Measurements from ENCODE around the gene HIVEP2.
A peak's percentile ranks its signal among the peaks of the same experiment; 100 is the strongest.

Gene HIVEP2

DNA sequence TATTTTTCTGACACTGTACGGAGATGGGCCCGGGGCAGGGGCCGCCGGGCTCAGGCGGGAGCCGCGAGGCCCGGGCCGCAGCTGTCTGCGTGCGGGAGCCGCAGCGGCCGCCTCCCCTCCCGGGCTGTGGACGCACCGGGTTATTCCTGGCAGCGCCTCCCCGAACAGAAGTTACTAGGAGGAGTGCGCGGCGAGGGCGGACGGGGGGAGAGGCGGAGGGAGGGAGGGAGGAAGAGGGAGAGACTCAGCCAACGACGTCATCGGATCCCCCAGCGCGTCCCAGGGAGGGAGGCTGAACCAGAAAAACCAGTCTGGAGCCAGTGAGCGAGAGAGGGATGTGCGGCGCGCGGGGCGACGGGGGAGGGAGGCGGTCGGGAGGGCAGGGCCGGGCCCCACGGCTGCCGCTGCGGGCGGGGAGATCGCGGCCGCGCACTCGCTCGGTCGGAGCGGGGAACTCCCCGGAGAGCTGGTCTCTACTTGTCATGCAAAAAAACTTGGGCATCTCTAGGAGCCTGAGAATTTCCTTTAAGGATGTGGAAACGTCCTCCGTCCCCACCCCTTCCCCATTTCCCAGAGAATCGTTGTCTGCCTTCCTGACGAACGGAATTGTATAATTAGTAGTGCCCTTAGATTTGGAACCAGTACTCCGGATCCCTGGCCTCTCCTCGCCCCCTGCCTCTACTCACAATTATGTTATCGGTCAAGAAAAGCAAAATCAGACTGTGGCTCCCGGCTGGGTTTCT, 1.4 kb upstream of the HIVEP2 start:
- peak; percentile 95 for DNase-seq (ENCODE audit: low read depth)

DNA sequence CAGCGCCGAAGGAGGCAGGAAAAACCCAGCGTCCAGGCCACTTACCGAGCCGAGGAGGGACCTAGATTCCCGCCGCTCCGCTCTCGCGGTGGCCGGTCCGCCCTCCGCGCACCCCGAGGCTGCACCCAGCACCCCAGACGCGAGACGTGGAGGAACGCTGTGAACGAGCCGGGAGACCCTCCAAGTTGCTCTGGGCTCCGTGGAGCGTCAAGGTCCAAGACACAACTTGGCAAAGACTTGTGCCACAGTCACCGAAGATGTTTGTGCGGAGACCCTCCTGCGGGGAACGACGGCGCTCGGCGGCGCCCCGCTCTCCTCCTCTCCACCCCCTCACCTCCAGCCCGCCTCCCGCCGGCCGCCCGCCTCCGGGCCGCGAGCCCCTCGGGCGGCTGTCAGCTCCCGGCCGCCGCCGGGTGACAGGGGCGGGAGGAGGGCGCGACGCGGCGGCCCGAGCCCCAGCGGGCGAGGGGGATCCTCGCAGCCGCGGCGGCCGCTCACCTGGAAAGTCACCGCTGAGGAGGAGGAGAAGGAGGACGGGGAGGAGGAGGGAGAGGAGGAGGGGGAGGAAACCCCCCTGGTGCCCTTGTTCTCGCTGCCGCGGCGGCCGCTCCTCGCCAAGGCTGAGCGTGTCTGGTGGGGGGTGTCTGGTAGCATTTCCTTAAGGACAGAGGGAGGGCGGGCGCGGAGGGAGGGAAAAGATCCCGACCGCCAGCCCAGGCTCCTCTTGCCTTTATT, 637 bp upstream of the HIVEP2 start:
- H3K4me3 ChIP-seq (ENCODE audit: control insufficient read depth, low read depth, low read length) = peak overlapping the region; percentile 69
- no peak for DNase-seq (ENCODE audit: low read depth)
- TF ChIP-seq, protein P1, sequence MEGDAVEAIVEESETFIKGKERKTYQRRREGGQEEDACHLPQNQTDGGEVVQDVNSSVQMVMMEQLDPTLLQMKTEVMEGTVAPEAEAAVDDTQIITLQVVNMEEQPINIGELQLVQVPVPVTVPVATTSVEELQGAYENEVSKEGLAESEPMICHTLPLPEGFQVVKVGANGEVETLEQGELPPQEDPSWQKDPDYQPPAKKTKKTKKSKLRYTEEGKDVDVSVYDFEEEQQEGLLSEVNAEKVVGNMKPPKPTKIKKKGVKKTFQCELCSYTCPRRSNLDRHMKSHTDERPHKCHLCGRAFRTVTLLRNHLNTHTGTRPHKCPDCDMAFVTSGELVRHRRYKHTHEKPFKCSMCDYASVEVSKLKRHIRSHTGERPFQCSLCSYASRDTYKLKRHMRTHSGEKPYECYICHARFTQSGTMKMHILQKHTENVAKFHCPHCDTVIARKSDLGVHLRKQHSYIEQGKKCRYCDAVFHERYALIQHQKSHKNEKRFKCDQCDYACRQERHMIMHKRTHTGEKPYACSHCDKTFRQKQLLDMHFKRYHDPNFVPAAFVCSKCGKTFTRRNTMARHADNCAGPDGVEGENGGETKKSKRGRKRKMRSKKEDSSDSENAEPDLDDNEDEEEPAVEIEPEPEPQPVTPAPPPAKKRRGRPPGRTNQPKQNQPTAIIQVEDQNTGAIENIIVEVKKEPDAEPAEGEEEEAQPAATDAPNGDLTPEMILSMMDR (IDR thresholded peaks at IDR 0.05; ENCODE audit: control insufficient read depth, insufficient read depth, low read depth, low read length, missing control alignments) = no peak

More for the DNA sequence above, 1.4 kb upstream of the HIVEP2 start:
- TF ChIP-seq, protein P1 (IDR thresholded peaks at IDR 0.05; ENCODE audit: control insufficient read depth, insufficient read depth, low read depth, low read length, missing control alignments) = no peak
- H3K4me3 ChIP-seq (ENCODE audit: control insufficient read depth, low read depth, low read length) = peak overlapping the region; percentile 69

DNA sequence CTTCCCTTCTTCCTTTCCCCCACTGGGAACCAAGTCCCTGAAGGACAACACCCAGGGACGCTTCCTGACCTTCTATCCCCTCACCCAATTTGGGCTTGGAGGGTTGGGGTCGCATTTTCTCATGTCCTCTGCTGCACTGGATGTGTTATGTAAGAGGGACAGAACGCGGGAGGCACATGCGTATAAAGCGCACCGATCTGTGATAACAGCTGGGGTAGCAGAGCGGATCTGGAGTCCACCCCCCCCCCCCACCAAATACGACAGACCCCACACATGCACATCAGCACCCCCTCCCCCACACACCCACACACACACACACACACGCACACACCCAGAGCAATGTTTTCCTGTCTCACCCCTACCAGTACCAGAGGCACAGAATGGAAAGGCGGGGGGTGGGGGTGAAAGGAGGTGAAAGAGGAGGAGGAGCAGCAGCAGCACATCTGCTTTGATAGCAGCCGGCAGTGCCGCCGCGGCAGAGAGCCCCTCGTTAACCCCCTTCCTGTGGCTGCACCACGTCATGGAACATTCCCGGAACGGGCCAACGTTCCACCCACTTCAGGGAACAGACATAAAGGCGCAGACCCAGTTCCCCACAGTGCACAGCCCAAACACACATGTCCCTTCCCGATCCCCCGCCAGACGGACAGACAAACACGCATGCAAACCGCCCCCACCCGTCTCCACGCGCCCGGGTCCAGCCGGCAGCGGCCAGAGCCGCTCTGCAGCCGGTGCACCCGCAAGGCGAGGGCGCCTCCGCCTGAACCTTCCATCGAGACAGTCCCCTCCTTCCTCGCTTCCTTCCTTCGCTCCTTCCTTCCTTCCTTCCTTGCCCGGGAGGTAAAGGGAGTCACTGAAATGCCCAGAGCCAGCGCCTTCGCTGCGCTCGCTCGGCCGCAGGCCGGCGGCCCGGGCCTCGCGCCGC, 590 bp downstream of the HIVEP2 start:
- H3K4me3 ChIP-seq (ENCODE audit: control insufficient read depth, low read depth, low read length) = peak overlapping the region; percentile 69
- DNase-seq (ENCODE audit: low read depth) = peak; percentile 75
- TF ChIP-seq, protein P1 (IDR thresholded peaks at IDR 0.05; ENCODE audit: control insufficient read depth, insufficient read depth, low read depth, low read length, missing control alignments) = no peak

DNA sequence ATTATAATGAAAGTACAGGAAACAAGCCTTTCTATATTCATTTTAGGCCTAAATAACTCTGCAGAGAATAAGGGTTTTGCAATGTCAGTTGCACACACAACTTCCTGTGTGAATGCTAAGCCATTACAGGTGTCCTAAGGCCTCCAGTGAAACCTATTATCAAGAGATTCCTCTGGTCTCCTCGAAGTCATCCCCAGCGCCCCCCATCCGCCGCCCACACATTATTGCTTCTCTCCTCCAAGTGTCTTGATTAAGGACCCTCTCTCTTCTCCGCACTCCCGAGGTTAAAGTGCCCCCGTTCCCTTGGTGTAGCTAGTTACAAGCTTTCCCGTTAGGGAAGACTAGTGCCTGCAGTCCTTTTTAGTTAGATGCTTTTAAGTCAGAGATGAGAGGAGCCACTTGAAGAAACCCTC, 1.3 kb downstream of the HIVEP2 start:
- peak overlapping the region; percentile 69 for H3K4me3 ChIP-seq (ENCODE audit: control insufficient read depth, low read depth, low read length)
- TF ChIP-seq, protein P1 (IDR thresholded peaks at IDR 0.05; ENCODE audit: control insufficient read depth, insufficient read depth, low read depth, low read length, missing control alignments) = no peak
- no peak for DNase-seq (ENCODE audit: low read depth)

DNA sequence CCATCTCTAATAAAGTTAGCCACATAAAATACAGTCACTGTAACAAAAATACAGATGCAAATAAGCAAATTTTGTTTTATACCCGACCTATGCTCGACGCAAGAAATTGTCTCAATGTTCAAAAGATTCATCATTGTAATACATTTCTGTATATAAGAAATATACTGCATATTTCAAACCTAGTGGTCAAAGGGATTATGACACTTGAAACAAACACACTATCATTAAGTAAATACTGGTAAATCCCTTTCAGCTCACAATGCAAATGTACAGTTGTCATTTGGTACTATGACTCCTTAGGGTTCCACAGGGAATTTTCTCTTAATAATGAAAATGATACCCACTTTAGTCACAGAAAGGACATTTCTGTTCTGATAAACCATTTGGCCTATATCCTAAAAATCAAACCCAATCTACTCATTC, 2.2 kb downstream of the HIVEP2 start:
- DNase-seq (ENCODE audit: low read depth) = no peak
- H3K4me3 ChIP-seq (ENCODE audit: control insufficient read depth, low read depth, low read length) = no peak overlapping the region
- TF ChIP-seq, protein P1 (IDR thresholded peaks at IDR 0.05; ENCODE audit: control insufficient read depth, insufficient read depth, low read depth, low read length, missing control alignments) = peak; percentile 35

DNA sequence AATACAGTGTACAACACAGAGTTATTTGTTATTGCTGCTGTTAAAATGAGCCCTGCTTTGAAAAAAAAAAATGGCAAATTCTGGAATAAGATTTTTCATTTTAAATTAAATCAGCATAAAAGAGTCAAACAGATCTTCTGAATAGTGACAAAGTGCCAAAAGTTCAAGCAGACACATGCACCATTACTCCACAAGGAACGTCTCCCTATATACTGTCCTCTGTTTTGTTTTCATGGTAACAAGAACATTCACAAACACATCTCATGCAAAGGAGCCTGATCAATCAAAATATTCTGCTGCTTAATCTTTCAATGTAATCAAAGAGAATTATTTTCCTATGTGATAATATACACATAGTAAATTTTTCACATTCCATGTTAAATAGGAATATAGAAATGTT, 2.7 kb downstream of the HIVEP2 start:
- H3K4me3 ChIP-seq (ENCODE audit: control insufficient read depth, low read depth, low read length) = no peak overlapping the region
- DNase-seq (ENCODE audit: low read depth) = no peak
- TF ChIP-seq, protein P1 (IDR thresholded peaks at IDR 0.05; ENCODE audit: control insufficient read depth, insufficient read depth, low read depth, low read length, missing control alignments) = no peak

Data from AG09309 (cell line).